ENCODE measurements around the gene CACNA2D1. TPM values are rescaled to one million over a fixed set of nuclear protein-coding genes. Genes with fewer than 3 reads are reported as not detected.

Gene CACNA2D1
- total and polyA plus RNA-seq, 4 donors: 4.5 to 40.7 (median 24.3) TPM

GRCh38 chr7:82212466-82212865 is 231.1 kb downstream of the CACNA2D1 start:
- DNase-seq (no peak), ATAC-seq (ENCODE audit: low FRiP score) (no peak)
- H3K36me3 ChIP-seq (ENCODE audit: control insufficient read depth in 1 of 2, insufficient read depth in 2 of 2, low read length in 1 of 2): no peaks in the 10 kb centered on the region
- H3K27me3 ChIP-seq (ENCODE audit: control insufficient read depth in 1 of 2, insufficient read depth in 2 of 2, low read length in 1 of 2): no peaks in the 10 kb centered on the region
- H3K4me3 ChIP-seq (ENCODE audit: low read length in 2 of 2): no peak overlapping the region
- H3K9me3 ChIP-seq (ENCODE audit: control insufficient read depth, low read length): no peaks in the 10 kb centered on the region
- intact Hi-C loops (cut with DNase I): no loop called here
- no peak overlapping the region for H3K27ac ChIP-seq (ENCODE audit: low read depth in 1 of 2, low read length in 2 of 2)
- H3K4me1 ChIP-seq (ENCODE audit: control insufficient read depth in 1 of 2, insufficient read depth in 2 of 2, low read length in 2 of 2): no peaks in the 10 kb centered on the region

GRCh38 chr7:82211333-82211732 is 232.2 kb downstream of the CACNA2D1 start:
- Histone ChIP-seq H3K27ac (ENCODE audit: low read depth in 1 of 2, low read length in 2 of 2) (no peak overlapping the region), H3K4me3 (ENCODE audit: low read length in 2 of 2) (no peak overlapping the region), H3K9me3 (ENCODE audit: control insufficient read depth, low read length) (no peaks in the 10 kb centered on the region), H3K36me3 (ENCODE audit: control insufficient read depth in 1 of 2, insufficient read depth in 2 of 2, low read length in 1 of 2) (no peaks in the 10 kb centered on the region), H3K4me1 (ENCODE audit: control insufficient read depth in 1 of 2, insufficient read depth in 2 of 2, low read length in 2 of 2) (no peaks in the 10 kb centered on the region), H3K27me3 (ENCODE audit: control insufficient read depth in 1 of 2, insufficient read depth in 2 of 2, low read length in 1 of 2) (no peaks in the 10 kb centered on the region)
- intact Hi-C loops (cut with DNase I): no loop called here
- ATAC-seq (ENCODE audit: low FRiP score): no peak
- no peak for DNase-seq
- 95 to 99% methylated on average over 1 of the region's 1 CpG for WGBS, 2 donors

GRCh38 chr7:82210416-82211184 is 233.0 kb downstream of the CACNA2D1 start:
- intact Hi-C loops (cut with DNase I): no loop called here

GRCh38 chr7:82209179-82209747 is 234.3 kb downstream of the CACNA2D1 start:
- ATAC-seq (ENCODE audit: low FRiP score): no peak

More at GRCh38 chr7:82210416-82211184, 233.0 kb downstream of the CACNA2D1 start:
- ATAC-seq (ENCODE audit: low FRiP score) (no peak), DNase-seq (no peak)
- H3K27me3 ChIP-seq (ENCODE audit: control insufficient read depth in 1 of 2, insufficient read depth in 2 of 2, low read length in 1 of 2): no peaks in the 10 kb centered on the region
- H3K4me1 ChIP-seq (ENCODE audit: control insufficient read depth in 1 of 2, insufficient read depth in 2 of 2, low read length in 2 of 2): no peaks in the 10 kb centered on the region
- H3K4me3 ChIP-seq (ENCODE audit: low read length in 2 of 2): no peak overlapping the region
- 58 to 65% methylated on average over 2 of the region's 2 CpGs for WGBS, 2 donors
- no peak overlapping the region for H3K27ac ChIP-seq (ENCODE audit: low read depth in 1 of 2, low read length in 2 of 2)
- H3K9me3 ChIP-seq (ENCODE audit: control insufficient read depth, low read length): no peaks in the 10 kb centered on the region
- no peaks in the 10 kb centered on the region for H3K36me3 ChIP-seq (ENCODE audit: control insufficient read depth in 1 of 2, insufficient read depth in 2 of 2, low read length in 1 of 2)

GRCh38 chr7:82204694-82205093 is 238.9 kb downstream of the CACNA2D1 start:
- Histone ChIP-seq H3K4me3 (ENCODE audit: low read length in 2 of 2) (no peak overlapping the region), H3K9me3 (ENCODE audit: control insufficient read depth, low read length) (no peaks in the 10 kb centered on the region), H3K27me3 (ENCODE audit: control insufficient read depth in 1 of 2, insufficient read depth in 2 of 2, low read length in 1 of 2) (no peaks in the 10 kb centered on the region), H3K36me3 (ENCODE audit: control insufficient read depth in 1 of 2, insufficient read depth in 2 of 2, low read length in 1 of 2) (no peaks in the 10 kb centered on the region), H3K27ac (ENCODE audit: low read depth in 1 of 2, low read length in 2 of 2) (no peak overlapping the region), H3K4me1 (ENCODE audit: control insufficient read depth in 1 of 2, insufficient read depth in 2 of 2, low read length in 2 of 2) (peaks cover 0 to 2% of the 10 kb centered on the region in 2 donors)
- WGBS, 2 donors: 85 to 87% methylated on average over 4 of the region's 4 CpGs
- intact Hi-C loops (cut with DNase I): no loop called here
- DNase-seq: peak in 1 of 2 donors; percentile 55
- no peak for ATAC-seq (ENCODE audit: low FRiP score)

More at GRCh38 chr7:82209179-82209747, 234.3 kb downstream of the CACNA2D1 start:
- Histone ChIP-seq H3K4me3 (ENCODE audit: low read length in 2 of 2) (no peak overlapping the region), H3K9me3 (ENCODE audit: control insufficient read depth, low read length) (no peaks in the 10 kb centered on the region), H3K27me3 (ENCODE audit: control insufficient read depth in 1 of 2, insufficient read depth in 2 of 2, low read length in 1 of 2) (no peaks in the 10 kb centered on the region), H3K4me1 (ENCODE audit: control insufficient read depth in 1 of 2, insufficient read depth in 2 of 2, low read length in 2 of 2) (no peaks in the 10 kb centered on the region), H3K27ac (ENCODE audit: low read depth in 1 of 2, low read length in 2 of 2) (no peak overlapping the region), H3K36me3 (ENCODE audit: control insufficient read depth in 1 of 2, insufficient read depth in 2 of 2, low read length in 1 of 2) (no peaks in the 10 kb centered on the region)
- 84 to 91% methylated on average over 5 of the region's 5 CpGs for WGBS, 2 donors
- intact Hi-C loops (cut with DNase I): no loop called here
- DNase-seq: no peak

GRCh38 chr7:82202965-82203364 is 240.6 kb downstream of the CACNA2D1 start:
- intact Hi-C loops (cut with DNase I): no loop called here
- H3K27ac ChIP-seq (ENCODE audit: low read depth in 1 of 2, low read length in 2 of 2): no peak overlapping the region
- H3K36me3 ChIP-seq (ENCODE audit: control insufficient read depth in 1 of 2, insufficient read depth in 2 of 2, low read length in 1 of 2): no peaks in the 10 kb centered on the region
- H3K4me1 ChIP-seq (ENCODE audit: control insufficient read depth in 1 of 2, insufficient read depth in 2 of 2, low read length in 2 of 2): peaks cover 0 to 2% of the 10 kb centered on the region in 2 donors
- H3K4me3 ChIP-seq (ENCODE audit: low read length in 2 of 2): no peak overlapping the region
- WGBS, 2 donors: 97 to 98% methylated on average over 9 of the region's 9 CpGs
- H3K27me3 ChIP-seq (ENCODE audit: control insufficient read depth in 1 of 2, insufficient read depth in 2 of 2, low read length in 1 of 2): no peaks in the 10 kb centered on the region
- no peak for ATAC-seq (ENCODE audit: low FRiP score)
- H3K9me3 ChIP-seq (ENCODE audit: control insufficient read depth, low read length): no peaks in the 10 kb centered on the region
- DNase-seq: no peak

GRCh38 chr7:82202107-82202506 is 241.5 kb downstream of the CACNA2D1 start:
- ATAC-seq (ENCODE audit: low FRiP score): no peak
- Histone ChIP-seq H3K27me3 (ENCODE audit: control insufficient read depth in 1 of 2, insufficient read depth in 2 of 2, low read length in 1 of 2) (no peaks in the 10 kb centered on the region), H3K4me3 (ENCODE audit: low read length in 2 of 2) (no peak overlapping the region), H3K36me3 (ENCODE audit: control insufficient read depth in 1 of 2, insufficient read depth in 2 of 2, low read length in 1 of 2) (no peaks in the 10 kb centered on the region), H3K27ac (ENCODE audit: low read depth in 1 of 2, low read length in 2 of 2) (no peak overlapping the region), H3K9me3 (ENCODE audit: control insufficient read depth, low read length) (no peaks in the 10 kb centered on the region), H3K4me1 (ENCODE audit: control insufficient read depth in 1 of 2, insufficient read depth in 2 of 2, low read length in 2 of 2) (peaks cover 0 to 2% of the 10 kb centered on the region in 2 donors)
- intact Hi-C loops (cut with DNase I): no loop called here
- 96 to 97% methylated on average over 13 of the region's 13 CpGs for WGBS, 2 donors
- no peak for DNase-seq

GRCh38 chr7:82200601-82201000 is 243.0 kb downstream of the CACNA2D1 start:
- Histone ChIP-seq H3K36me3 (ENCODE audit: control insufficient read depth in 1 of 2, insufficient read depth in 2 of 2, low read length in 1 of 2) (no peaks in the 10 kb centered on the region), H3K27ac (ENCODE audit: low read depth in 1 of 2, low read length in 2 of 2) (no peak overlapping the region), H3K27me3 (ENCODE audit: control insufficient read depth in 1 of 2, insufficient read depth in 2 of 2, low read length in 1 of 2) (no peaks in the 10 kb centered on the region), H3K4me3 (ENCODE audit: low read length in 2 of 2) (no peak overlapping the region), H3K4me1 (ENCODE audit: control insufficient read depth in 1 of 2, insufficient read depth in 2 of 2, low read length in 2 of 2) (peaks cover 2 to 4% of the 10 kb centered on the region in 2 donors), H3K9me3 (ENCODE audit: control insufficient read depth, low read length) (no peaks in the 10 kb centered on the region)
- DNase-seq (no peak), ATAC-seq (ENCODE audit: low FRiP score) (no peak)
- intact Hi-C loops (cut with DNase I): no loop called here
- WGBS, 2 donors: 91 to 95% methylated on average over 2 of the region's 2 CpGs
